Epithelial cell of proximal tubule (primary cell): ENCODE results near the gene FOLR1. TPM values are rescaled to one million over a fixed set of nuclear protein-coding genes. Genes with fewer than 3 reads are reported as not detected.

Source experiments
- DNase-seq: peaks from one replicate; pipeline ENCODE4 v3.0.0-alpha.2; 2011; ENCODE audit warnings: low read depth
- H3K4me3 ChIP-seq: 2 replicates; pipeline ENCODE4 v1.5.1; 2011; ENCODE audit warnings: low read depth, mild to moderate bottlenecking, low read length
- CTCF ChIP-seq: conservative IDR thresholded peaks from 2 replicates; pipeline ENCODE4 v1.5.1; 2012; ENCODE audit warnings: low read depth, mild to moderate bottlenecking, low read length
- total RNA-seq: library from RNA; depleted of rRNA; stranded (reverse); fragments of >200 nt; gene quantifications from 2 replicates; pipeline ENCODE4 v1.2.3, GENCODE V29; 2015

FOLR1 gene
- total RNA-seq, 1 donor from 2014 or later, result 12.3 TPM

DNA sequence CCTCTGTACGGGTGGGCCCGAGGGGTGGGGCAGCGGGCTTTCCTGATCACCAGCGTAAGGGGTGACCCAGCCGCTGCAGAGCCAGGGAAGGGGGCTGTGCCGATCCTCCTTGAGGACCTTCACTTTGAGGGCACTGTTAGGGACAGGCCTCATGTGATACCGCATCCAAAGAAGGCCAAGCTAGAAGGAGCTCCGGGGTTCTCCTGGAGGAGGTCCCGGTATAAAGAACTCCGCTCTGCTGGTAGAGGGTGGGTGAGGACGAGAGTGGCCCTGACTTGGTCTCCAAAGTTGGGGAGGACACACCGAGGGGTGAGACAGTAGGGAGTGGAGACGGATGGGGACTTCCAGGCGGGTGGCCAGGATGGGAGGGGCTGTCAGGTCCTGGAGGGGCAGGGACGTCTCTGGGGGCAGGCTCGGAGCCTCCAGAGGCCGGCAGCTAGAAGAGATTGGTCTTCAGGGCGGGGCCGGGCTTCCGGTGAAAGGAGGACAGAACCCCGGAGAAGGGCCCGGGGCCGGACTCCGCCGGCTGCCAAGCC lies 47.4 kb downstream of the FOLR1 start:
- peak overlapping the region; percentile 37 for H3K4me3 ChIP-seq
- no peak for DNase-seq
- TF ChIP-seq CTCF, result no peak

DNA sequence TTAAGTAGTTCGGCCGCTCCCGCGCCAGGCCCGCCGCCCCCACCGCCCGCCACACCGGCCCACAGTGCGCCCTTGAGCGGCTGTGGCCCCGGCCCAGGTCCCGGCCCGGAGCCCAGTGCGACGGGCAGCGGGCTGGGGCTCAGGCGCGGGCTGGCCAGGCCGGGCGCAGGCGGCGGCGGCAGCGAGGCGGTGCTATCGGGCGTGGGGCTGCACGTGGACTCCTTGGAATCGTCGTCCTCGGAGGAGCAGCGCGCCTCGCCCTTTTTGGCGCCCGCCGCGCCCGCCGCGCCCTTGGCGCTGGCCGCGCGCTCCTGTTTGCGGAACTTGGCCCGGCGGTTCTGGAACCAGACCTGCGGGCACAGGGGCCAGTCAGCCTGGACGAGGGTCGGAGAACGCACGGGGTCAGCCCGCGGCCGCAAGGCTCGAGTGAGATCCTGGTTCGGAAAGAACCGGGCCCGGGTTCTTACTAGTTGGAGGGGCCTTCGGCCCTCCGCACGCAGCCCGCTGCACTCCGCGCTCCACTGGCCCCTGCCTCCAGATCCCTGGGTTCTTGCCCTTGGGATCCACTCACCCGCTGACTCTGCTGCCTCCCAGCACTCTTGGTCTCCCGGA lies 48.0 kb downstream of the FOLR1 start:
- peak overlapping the region; percentile 41 for H3K4me3 ChIP-seq
- TF ChIP-seq CTCF, result no peak
- no peak for DNase-seq

- peak overlapping the region; percentile 41 for H3K4me3 ChIP-seq
Measured at GRCh38 chr11:72240461-72241290, 48.7 kb downstream of the FOLR1 start.

DNA sequence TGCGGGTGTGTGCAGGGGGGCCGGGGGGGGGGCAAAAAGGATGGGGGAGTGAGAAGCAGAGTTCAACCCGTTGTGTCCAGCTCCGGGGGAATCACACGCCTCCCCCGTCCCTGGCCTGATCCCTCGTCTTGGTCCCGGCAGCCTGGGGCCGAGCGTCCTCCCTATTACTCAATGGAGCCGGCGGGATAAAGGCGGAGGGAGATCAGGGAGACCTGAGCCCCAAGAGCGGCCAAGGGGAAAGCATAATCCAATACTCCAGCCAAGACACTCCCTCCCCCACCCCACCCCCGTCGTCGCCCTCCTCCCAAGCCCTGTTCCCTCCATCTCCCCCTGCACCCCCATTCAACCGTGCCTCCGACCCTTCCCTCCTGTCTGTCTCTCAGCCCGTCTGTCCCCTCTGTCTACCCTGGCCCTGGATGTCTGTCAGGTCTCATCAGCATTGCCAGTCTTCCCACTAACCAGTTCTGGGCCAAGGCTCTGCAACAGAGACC lies 49.4 kb downstream of the FOLR1 start:
- no peak overlapping the region for H3K4me3 ChIP-seq
- TF ChIP-seq CTCF, result no peak
- no peak for DNase-seq

More at GRCh38 chr11:72240461-72241290, 48.7 kb downstream of the FOLR1 start:
- no peak for TF ChIP-seq CTCF
- no peak for DNase-seq

DNA sequence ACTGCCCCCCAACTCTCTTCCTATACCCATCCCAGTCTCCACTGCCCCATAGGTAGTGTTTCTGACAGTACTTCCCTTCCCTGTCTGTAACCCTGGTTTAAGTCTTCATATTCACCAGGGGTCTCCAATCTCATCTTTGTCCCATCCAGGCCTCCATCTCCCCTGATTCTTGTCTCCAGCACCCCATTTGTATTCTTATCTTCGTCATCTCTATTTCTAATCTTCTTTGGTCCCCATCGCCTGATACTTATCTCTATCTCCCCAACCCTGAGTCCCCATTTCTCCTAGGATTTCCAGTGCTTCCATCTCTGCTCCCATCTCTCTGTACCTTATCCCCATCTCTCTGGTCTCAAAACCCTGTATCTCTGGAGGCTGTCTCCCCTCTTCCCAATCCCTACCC lies 50.2 kb downstream of the FOLR1 start:
- no peak for DNase-seq
- H3K4me3 ChIP-seq, result no peak overlapping the region
- no peak for TF ChIP-seq CTCF

DNA sequence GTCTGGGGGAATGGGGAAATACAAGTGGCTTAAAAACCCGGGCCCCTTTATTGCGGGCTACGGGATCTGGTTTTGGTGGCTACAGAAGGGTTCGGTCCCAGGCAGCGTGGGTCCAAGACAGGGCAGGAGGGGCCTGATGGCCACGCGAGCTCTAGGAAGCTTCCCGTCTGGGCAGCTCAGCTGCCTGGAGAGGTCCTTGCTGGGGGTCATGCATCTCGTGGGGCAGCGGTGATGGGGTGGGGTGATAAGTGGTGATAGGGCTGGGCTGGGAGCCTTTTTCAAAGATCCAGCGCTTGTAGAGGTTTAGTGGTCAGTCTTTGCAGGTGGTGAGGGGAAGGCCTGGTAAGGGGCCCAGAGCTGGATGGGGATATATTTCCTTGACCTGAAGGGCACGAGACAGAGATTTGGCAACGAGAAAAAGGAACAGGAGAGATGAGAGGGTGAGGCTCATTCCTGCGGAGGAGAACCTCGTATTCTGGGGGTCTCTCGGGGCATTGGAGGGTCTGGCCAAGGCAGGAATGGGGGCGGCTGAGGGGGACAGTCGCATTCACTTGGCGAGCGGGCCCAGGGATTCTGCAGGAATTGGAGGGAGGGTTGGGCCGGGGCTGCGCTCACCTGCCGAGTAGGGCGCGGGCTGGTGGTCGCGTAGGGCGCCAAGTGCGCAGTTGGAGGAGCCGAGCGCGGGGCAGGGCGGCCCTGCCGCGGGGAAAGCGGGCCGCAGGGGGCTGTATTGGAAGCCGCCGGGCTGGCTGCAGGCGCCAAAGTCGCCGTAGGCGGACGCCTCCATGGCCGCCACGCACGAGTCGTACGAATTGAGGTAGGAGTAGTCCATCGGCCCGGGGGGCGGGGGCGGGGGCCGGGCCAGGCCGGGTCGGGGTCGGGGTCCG lies 51.5 kb downstream of the FOLR1 start:
- no peak for DNase-seq
- H3K4me3 ChIP-seq, result no peak overlapping the region
- no peak for TF ChIP-seq CTCF
